Germinal center (tissue), 1 donor: Measurements from ENCODE around the gene VCAM1.
"Not testable (repeated sequence)": the region's sequence is repeated elsewhere in the genome, so short reads cannot be mapped to it uniquely, and the experiment has no call there.

ENCODE experiments used
- DNase-seq: peaks from one replicate; pipeline ENCODE4 v3.0.0; 2012; ENCODE audit warnings: mixed read lengths, low spot score

VCAM1 gene

GRCh38 chr1:100780814-100781213, 61.3 kb downstream of the VCAM1 start:
- DNase-seq = no peak

- not testable (repeated sequence) for DNase-seq
These were observed 62.2 kb downstream of the VCAM1 start for GRCh38 chr1:100781728-100782127.

GRCh38 chr1:100782473-100783039, 63.0 kb downstream of the VCAM1 start:
- no peak for DNase-seq

GRCh38 chr1:100785470-100786052, 66.0 kb downstream of the VCAM1 start:
- DNase-seq = no peak

GRCh38 chr1:100786870-100787269, 67.3 kb downstream of the VCAM1 start:
- DNase-seq = no peak
